Measurements from ENCODE around the gene POU2F3.
A peak's percentile ranks its signal among the peaks of the same experiment; 100 is the strongest.

The POU2F3 gene

GRCh38 chr11:120210626-120211521 is 29.1 kb upstream of the POU2F3 start, which contains the start of gene OAF:
TSS of gene OAF (plus strand) at chr11:120211032. CDS start at chr11:120211280, 248 bp downstream.
- peak; percentile 30 for DNase-seq

DNA sequence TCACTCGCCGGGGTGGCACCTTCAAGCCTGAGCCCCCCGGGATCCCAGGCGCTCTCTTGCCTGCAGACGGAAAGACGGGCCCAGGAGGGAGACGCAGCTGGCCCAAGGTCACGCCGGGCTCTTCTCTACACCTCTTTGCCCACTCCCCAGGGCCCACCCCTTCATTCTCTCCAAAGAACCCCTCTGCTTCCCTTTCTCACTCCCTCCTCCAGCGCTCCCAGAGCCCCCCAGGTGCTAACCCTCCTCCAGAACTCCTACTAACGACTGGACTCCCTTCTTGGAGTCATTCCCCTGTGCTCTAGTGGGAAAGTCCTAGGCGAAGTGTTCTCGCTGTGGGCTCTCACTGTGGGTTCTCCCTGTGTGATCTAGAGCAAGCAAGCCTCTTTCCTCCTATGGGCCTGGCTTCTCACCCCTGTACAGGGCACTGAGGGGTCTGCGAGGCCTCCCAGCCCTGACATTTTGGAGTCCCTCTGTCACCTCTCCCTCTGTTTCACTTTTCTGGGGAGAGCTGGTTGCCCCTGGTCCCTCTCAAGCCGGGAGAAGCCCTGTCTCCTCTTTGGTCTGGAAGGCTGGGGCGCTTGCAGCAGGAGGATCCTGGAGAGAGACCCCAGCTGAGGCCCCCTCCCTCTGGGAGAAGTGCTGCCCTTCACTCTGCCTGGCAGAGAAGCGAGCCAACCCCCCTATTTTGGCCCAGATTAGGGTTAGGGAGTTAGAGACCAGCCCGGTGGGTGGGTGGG is 28.2 kb upstream of the POU2F3 start:
- no peak for DNase-seq

DNA sequence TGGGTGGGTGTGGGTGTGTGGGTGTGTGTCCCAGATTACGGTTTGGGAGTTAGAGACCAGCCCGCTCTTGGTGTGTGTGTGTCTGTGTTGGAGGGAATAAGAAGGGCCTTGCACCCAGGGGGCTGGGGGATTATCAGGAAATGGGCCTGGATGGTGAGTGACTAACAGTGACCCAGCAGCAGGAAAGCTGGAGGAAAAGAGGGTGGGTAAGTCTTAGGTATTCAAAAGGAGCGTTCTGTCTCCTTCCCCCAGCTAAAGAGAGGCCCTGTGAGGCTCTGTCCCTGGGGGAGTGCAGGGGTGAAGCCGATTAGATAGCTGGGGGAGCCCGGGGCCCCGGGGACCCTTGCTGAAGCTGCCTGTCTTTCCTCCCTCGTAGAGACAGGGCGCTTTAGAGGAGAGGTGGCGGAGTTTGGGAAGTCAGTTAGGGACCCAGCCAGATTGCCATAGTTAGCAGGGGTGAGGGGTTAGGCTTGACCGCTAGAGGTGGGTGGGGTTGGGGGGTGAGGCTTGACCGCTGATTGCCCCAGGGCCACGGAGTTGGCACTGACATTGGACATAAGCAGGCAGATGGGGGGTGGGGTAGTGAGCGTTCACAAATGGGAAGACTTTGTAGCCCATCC is 27.6 kb upstream of the POU2F3 start:
- DNase-seq = no peak

- DNase-seq = no peak
Measured at GRCh38 chr11:120212926-120213325, 27.0 kb upstream of the POU2F3 start.

DNA sequence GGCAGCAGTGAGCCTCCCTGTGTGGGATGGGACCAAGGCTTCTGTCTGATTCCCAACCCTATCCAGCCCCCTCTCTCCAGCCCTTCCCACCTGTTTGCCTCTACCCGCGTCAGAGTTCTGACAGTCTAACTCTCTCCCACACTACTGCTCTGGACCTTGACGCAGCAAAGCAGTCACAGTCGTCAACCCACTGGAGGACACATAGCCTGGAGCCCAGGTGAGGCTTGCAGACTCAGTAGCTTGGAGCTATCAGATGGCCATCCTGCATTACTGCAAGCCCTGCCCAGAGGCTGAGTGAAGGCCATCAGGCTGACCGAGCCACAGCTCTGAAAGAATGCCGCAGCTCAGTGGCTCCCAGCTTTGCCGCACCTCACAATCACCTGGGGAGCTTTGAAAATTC is 25.4 kb upstream of the POU2F3 start:
- DNase-seq = no peak

- DNase-seq = no peak
Measured at GRCh38 chr11:120215634-120216033, 24.3 kb upstream of the POU2F3 start.

DNA sequence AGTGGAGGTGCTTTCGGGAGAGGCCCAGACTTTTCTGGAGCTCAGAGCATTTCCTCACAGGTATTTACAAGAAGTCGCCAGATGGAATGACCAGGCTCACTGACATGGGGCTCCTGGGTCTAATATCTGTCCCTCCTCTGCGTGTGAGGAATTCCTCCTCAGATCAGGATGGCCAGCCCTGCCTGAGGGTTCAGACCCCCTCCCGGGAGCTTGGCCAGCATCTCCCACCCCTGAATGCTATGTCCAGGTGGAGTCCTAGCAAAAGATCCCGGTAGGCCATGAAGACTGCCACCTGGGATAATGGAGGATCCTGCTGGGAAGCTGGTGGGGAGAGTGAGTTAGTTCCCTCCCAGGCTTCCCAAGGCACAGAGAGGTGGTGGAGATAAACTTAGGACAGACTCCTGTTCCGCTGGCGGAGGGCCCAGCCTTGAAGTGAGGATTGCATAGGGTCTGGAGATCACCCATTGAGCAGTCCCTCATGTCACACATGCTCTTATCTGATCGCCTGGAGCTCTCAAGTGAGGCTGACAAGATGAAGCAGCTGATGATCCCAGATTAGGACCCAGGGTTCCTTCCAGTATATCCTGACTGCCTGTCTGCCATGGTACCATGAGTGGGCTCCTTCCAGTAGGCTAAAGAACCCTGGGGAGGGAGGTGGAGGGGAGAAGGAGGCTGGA is 23.4 kb upstream of the POU2F3 start:
- DNase-seq = no peak

DNA sequence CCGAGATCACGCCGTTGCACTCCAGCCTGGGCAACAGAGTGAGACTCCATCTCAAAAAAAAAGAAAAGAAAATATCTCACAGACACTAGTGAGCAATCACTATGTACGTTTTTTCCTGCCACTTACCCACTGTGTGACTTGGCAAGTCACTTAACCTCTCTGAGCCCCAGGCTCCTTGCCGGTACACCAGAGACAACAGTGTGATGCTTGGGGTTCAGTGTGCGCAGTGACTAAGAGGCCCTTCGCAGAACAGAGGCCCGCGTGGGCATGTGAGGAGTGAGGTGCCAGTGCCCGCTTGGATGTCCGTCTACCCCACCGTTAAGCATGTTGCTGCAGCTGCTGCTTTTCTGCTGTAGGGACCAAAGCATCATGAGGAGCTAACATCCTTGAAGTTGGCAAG is 22.4 kb upstream of the POU2F3 start:
- DNase-seq = no peak

DNA sequence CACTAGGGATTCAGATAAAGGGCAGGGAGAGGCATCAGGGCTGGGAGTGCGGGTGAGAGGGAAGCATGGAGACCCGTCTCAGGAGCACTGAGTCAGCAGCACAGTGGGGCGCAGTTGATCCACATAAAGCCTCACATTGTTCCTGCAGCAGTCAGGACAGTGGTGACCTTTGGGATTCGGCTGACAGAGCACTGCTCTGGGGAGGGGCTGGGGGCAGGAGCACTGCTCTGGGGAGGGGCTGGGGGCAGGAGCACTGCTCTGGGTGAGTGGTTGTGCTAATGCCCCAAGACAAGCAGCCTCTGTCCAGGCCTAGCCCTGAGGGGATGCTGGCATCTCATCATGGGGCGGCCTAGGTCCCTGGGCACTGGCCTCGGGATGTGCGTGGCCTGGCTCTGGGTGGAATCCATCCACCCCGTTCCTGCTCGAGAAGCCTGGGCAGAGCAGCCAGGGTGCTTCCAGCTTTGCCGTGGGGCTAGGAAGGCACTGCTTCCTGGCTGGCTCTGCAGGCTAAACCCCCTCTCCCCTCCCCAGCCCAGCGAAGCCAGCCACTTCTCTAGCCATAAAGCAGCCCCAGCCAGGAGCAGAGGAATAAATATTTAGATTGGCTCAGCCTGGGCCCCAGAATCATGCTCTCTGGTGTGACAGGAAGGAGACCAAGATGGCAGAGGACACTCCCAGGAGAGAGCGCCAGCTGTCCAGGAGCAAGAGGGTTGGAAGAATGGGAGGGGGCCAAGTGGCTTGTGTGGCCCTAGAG is 21.8 kb upstream of the POU2F3 start:
- DNase-seq = no peak

GRCh38 chr11:120218695-120219033 is 21.3 kb upstream of the POU2F3 start:
- no peak for DNase-seq

- DNase-seq = no peak
Measured at GRCh38 chr11:120219232-120219937, 20.6 kb upstream of the POU2F3 start.

- DNase-seq = no peak
Measured at GRCh38 chr11:120219938-120220746, 19.8 kb upstream of the POU2F3 start.

DNA sequence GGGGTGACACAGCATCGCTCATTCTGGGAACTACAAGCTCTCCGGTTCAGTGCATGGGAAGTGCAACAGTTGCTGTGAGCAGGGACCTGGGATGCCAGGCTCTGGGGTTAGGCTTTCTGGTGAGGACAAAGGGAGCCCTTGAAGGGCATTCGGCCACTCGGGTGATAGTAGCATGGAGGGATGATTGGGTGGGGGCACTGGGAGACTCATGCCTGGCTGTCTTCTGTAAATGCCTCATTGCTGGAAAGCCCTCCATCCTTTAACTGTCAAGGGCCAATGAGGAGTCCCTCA is 19.2 kb upstream of the POU2F3 start:
- no peak for DNase-seq

DNA sequence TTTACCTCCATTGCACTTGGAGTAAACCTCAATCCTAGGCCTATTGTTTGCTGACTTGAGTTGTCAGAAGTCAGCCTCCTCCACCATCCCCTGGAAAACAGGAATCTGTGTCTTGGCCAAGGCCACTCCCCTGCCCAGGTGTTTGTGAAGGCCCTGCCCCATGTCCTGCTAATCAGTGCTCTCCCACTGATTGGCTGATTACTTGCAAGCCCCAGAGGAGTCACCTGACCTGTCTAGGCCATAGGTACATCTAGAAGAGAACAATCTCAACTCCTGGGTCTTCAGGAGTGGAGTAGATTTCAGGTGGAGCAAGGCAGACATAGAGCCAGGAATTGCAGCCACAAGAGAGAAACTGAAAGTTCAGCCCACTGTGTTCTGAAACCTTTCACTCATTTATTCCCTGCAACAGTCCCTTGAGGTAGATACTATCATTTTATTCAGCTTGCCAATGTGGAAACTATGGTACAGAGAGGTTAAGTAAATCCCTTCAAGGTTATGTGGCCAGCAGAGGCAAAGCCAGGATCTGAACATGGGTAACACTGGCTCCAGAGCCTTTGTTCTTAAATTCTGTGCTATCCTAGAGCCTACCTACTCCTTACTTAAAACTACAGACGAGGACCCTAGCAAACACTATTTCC is 18.7 kb upstream of the POU2F3 start:
- no peak for DNase-seq

GRCh38 chr11:120222916-120223315 is 17.0 kb upstream of the POU2F3 start:
- DNase-seq = no peak

DNA sequence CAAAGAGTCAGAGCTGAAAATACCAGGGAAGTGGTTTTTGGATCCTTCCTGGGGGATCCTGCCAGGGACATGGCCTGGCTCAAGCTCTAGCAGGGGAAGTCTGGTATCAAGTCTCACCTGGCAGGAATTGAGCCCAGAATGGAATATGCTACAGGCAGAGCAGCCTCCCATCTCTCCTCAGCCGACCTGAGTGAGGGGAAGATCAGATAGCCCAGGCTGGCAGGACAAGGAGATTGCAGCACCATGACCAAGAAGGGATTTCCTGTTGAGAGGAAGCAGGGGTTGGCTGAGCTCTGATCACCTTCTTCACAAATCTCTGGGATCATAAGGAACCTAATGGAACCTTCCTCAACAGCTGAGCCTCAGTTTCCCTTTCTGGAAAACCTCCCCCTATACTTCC is 16.1 kb upstream of the POU2F3 start:
- DNase-seq = no peak

DNA sequence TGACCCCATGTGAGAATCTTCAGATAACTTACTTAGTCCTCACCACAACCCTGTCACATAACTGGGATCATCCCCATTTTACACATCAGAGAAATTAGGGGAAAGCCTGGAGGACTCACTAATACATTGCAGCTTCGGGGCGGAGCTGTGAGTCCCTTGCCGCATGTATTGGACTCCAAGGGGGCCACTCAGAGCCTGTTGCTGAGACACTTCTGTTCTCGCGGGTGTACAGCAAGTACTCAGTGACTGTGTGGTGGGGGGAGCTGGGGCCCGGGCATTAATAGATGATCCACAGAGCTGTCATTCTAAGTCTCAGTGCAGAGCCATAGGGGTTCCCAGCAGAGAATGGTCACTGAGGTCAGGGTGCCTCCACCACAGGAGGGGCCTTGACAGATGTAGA is 15.6 kb upstream of the POU2F3 start:
- no peak for DNase-seq

DNA sequence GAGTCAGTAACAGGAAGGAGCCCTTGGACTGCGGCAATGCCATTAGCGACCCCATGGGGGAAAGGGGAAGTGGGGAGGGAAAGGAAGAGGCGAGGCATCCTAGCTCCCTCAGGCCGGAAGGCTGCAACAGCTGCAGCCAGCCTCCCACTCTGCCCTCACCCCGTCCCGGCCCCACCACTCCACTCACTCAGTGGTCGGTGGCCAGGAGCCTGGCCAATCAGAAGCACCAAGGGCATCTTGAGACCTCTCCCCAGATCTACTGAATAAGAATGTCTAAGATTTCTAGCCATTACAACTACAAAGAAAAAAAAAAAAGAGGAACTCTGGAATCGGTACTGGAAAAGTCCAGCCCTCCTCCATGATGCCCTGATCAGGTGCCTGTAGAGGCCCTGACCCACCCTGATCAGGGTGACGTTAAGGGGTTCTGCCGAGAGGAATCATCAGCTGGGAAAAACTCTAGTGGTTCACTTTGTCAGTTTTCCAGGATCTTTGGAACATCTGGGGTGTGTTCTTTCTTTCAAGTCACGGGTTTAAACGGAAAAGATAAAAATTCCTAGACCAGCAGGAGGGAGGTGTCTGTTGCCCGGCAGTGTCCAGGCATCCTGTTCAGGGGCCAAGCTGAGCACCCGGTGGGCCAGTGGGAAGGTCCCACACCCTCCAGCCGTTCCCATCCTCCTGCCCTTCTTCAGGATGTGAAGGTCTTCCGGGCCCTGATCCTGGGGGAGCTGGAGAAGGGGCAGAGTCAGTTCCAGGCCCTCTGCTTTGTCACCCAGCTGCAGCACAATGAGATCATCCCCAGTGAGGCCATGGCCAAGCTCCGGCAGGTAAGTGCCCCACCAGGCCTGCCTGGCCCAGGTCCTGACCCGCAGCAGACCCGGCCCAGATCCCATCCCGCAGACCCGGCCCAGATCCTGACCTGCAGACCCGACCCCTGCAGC is 14.7 kb upstream of the POU2F3 start:
- no peak for DNase-seq

GRCh38 chr11:120226242-120226641 is 13.7 kb upstream of the POU2F3 start:
- no peak for DNase-seq
